UCSD-AML1 (cell line): Measurements from ENCODE around the gene HNF4A.
A peak's percentile ranks its signal among the peaks of the same experiment; 100 is the strongest.
"Not testable (repeated sequence)": the region's sequence is repeated elsewhere in the genome, so short reads cannot be mapped to it uniquely, and the experiment has no call there.

Source experiments
- DNase-seq: peaks from one replicate; lab custom pipeline; 2025; ENCODE audit not compliant: unreplicated experiment; lab: John Stamatoyannopoulos, UW

HNF4A gene

GRCh38 chr20:44355498-44356352 lies at the start of gene HNF4A:
Gene HNF4A, plus strand, starts transcription at chr20:44355699. Its CDS starts 106 bp downstream, at chr20:44355805.
- no peak for DNase-seq

GRCh38 chr20:44306927-44307326 lies 48.6 kb upstream of the HNF4A start:
- no peak for DNase-seq

GRCh38 chr20:44309763-44310663 lies 45.5 kb upstream of the HNF4A start:
- peak; percentile 21 for DNase-seq

- DNase-seq, result peak; percentile 97
These were observed 44.5 kb upstream of the HNF4A start, which contains the start of gene FITM2 for GRCh38 chr20:44310664-44311639. Gene FITM2, minus strand, starts transcription at chr20:44311202. Its CDS starts 54 bp downstream, at chr20:44311148.

- no peak for DNase-seq
These were observed 40.6 kb upstream of the HNF4A start for GRCh38 chr20:44314870-44315269.

GRCh38 chr20:44319839-44320422 lies 35.6 kb upstream of the HNF4A start:
- no peak for DNase-seq

- DNase-seq, result no peak
These were observed 31.2 kb upstream of the HNF4A start for GRCh38 chr20:44324343-44324742.

GRCh38 chr20:44326391-44327159 lies 28.9 kb upstream of the HNF4A start:
- DNase-seq, result no peak

GRCh38 chr20:44327748-44328147 lies 27.8 kb upstream of the HNF4A start:
- not testable (repeated sequence) for DNase-seq

GRCh38 chr20:44328428-44328827 lies 27.1 kb upstream of the HNF4A start:
- no peak for DNase-seq

- no peak for DNase-seq
These were observed 24.3 kb upstream of the HNF4A start for GRCh38 chr20:44331201-44331600.

- DNase-seq, result no peak
These were observed 21.2 kb upstream of the HNF4A start for GRCh38 chr20:44334306-44334705.

- no peak for DNase-seq
These were observed 20.8 kb upstream of the HNF4A start for GRCh38 chr20:44334709-44335108.

GRCh38 chr20:44335675-44336074 lies 19.8 kb upstream of the HNF4A start:
- no peak for DNase-seq

- DNase-seq, result no peak
These were observed 19.4 kb upstream of the HNF4A start for GRCh38 chr20:44336086-44336485.

GRCh38 chr20:44336725-44337380 lies 18.6 kb upstream of the HNF4A start, which contains the start of gene R3HDML:
Gene R3HDML, plus strand, starts transcription at chr20:44337043. Its CDS starts 115 bp downstream, at chr20:44337158.
- no peak for DNase-seq

GRCh38 chr20:44342248-44342647 lies 13.3 kb upstream of the HNF4A start:
- no peak for DNase-seq

- no peak for DNase-seq
These were observed 12.3 kb upstream of the HNF4A start for GRCh38 chr20:44343162-44343675.

- no peak for DNase-seq
These were observed 10.8 kb upstream of the HNF4A start for GRCh38 chr20:44344723-44345122.
